Amniotic epithelial cell (primary cell): ENCODE measurements around the gene LDB2.
"Not testable (repeated sequence)": the region's sequence is repeated elsewhere in the genome, so short reads cannot be mapped to it uniquely, and the experiment has no call there.

Source experiments
- DNase-seq: peaks from one replicate; pipeline ENCODE4 v3.0.0-alpha.2; 2010; ENCODE audit warnings: low read depth

The LDB2 gene

GRCh38 chr4:16596267-16596666, 302.2 kb downstream of the LDB2 start:
- no peak for DNase-seq

- no peak for DNase-seq
Measured at GRCh38 chr4:16594128-16594527, 304.3 kb downstream of the LDB2 start.

GRCh38 chr4:16593386-16593785, 305.1 kb downstream of the LDB2 start:
- DNase-seq, result no peak

GRCh38 chr4:16591272-16591826, 307.1 kb downstream of the LDB2 start:
- no peak for DNase-seq

- DNase-seq, result no peak
Measured at GRCh38 chr4:16590797-16591196, 307.6 kb downstream of the LDB2 start.

- no peak for DNase-seq
Measured at GRCh38 chr4:16588651-16589050, 309.8 kb downstream of the LDB2 start.

GRCh38 chr4:16588149-16588548, 310.3 kb downstream of the LDB2 start:
- DNase-seq, result no peak

- DNase-seq, result no peak
Measured at GRCh38 chr4:16585053-16585452, 313.4 kb downstream of the LDB2 start.

- no peak for DNase-seq
Measured at GRCh38 chr4:16583764-16584163, 314.7 kb downstream of the LDB2 start.

GRCh38 chr4:16582526-16582925, 315.9 kb downstream of the LDB2 start:
- DNase-seq, result no peak

GRCh38 chr4:16582036-16582435, 316.4 kb downstream of the LDB2 start:
- no peak for DNase-seq

- DNase-seq, result no peak
Measured at GRCh38 chr4:16581117-16581516, 317.3 kb downstream of the LDB2 start.

- DNase-seq, result no peak
Measured at GRCh38 chr4:16580514-16580913, 317.9 kb downstream of the LDB2 start.

- no peak for DNase-seq
Measured at GRCh38 chr4:16579866-16580265, 318.6 kb downstream of the LDB2 start.

GRCh38 chr4:16577177-16577576, 321.3 kb downstream of the LDB2 start:
- no peak for DNase-seq

GRCh38 chr4:16574981-16575380, 323.5 kb downstream of the LDB2 start:
- DNase-seq, result no peak

GRCh38 chr4:16573739-16574138, 324.7 kb downstream of the LDB2 start:
- DNase-seq, result no peak

GRCh38 chr4:16573206-16573605, 325.2 kb downstream of the LDB2 start:
- DNase-seq, result no peak

GRCh38 chr4:16572631-16573030, 325.8 kb downstream of the LDB2 start:
- no peak for DNase-seq

GRCh38 chr4:16572161-16572560, 326.3 kb downstream of the LDB2 start:
- DNase-seq, result no peak

GRCh38 chr4:16569790-16570189, 328.7 kb downstream of the LDB2 start:
- DNase-seq, result no peak

- DNase-seq, result not testable (repeated sequence)
Measured at GRCh38 chr4:16557316-16557715, 341.1 kb downstream of the LDB2 start.

GRCh38 chr4:16555156-16555555, 343.3 kb downstream of the LDB2 start:
- no peak for DNase-seq

- DNase-seq, result no peak
Measured at GRCh38 chr4:16550531-16550930, 347.9 kb downstream of the LDB2 start.

GRCh38 chr4:16545656-16546055, 352.8 kb downstream of the LDB2 start:
- no peak for DNase-seq
